H9 (cell line): ENCODE measurements around the gene LMO3. TPM values are rescaled to one million over a fixed set of nuclear protein-coding genes. Genes with fewer than 3 reads are reported as not detected.

Source experiments
- DNase-seq: peaks from one replicate; pipeline ENCODE4 v3.0.0-alpha.2; 2017
- H2AFZ ChIP-seq: one replicate; pipeline ENCODE4 v1.6.1; 2013; ENCODE audit warnings: mild to moderate bottlenecking, low read length, control low read depth, moderate library complexity
- H2AK5ac ChIP-seq: 2 replicates; pipeline ENCODE4 v1.6.1; 2013; ENCODE audit warnings: low read length, control low read depth, mixed read lengths; ENCODE audit not compliant: insufficient read length
- H2BK120ac ChIP-seq: one replicate; pipeline ENCODE4 v1.6.1; 2013; ENCODE audit warnings: low read depth, mild to moderate bottlenecking, low read length, control low read depth, inconsistent platforms; ENCODE audit not compliant: poor library complexity, severe bottlenecking
- H2BK12ac ChIP-seq: 2 replicates; pipeline ENCODE4 v1.6.1; 2013; ENCODE audit warnings: low read length, control low read depth, mixed read lengths, low read depth; ENCODE audit not compliant: insufficient read length
- H2BK15ac ChIP-seq: 2 replicates; pipeline ENCODE4 v1.6.1; 2013; ENCODE audit warnings: low read depth, low read length, control low read depth
- H2BK20ac ChIP-seq: one replicate; pipeline ENCODE4 v1.6.1; 2013; ENCODE audit warnings: low read depth, mild to moderate bottlenecking, low read length, control low read depth, inconsistent platforms; ENCODE audit not compliant: poor library complexity, severe bottlenecking
- H2BK5ac ChIP-seq: 2 replicates; pipeline ENCODE4 v1.6.1; 2013; ENCODE audit warnings: low read length, control low read depth, mixed read lengths; ENCODE audit not compliant: insufficient read length
- H3K14ac ChIP-seq: 2 replicates; pipeline ENCODE4 v1.6.1; 2013; ENCODE audit warnings: low read length, control low read depth; ENCODE audit not compliant: insufficient read depth
- H3K18ac ChIP-seq: 2 replicates; pipeline ENCODE4 v1.6.1; 2013; ENCODE audit warnings: low read depth, mild to moderate bottlenecking, mixed read lengths, low read length, control low read depth; ENCODE audit not compliant: insufficient read length
- H3K23ac ChIP-seq: 2 replicates; pipeline ENCODE4 v1.6.1; 2013; ENCODE audit warnings: low read length, control low read depth, mixed read lengths, low read depth; ENCODE audit not compliant: insufficient read length
- H3K23me2 ChIP-seq: 2 replicates; pipeline ENCODE4 v1.6.1; 2013; ENCODE audit warnings: low read depth, mild to moderate bottlenecking, mixed read lengths, low read length, control low read depth; ENCODE audit not compliant: insufficient read length, poor library complexity, severe bottlenecking
- H3K27ac ChIP-seq: 2 replicates; pipeline ENCODE4 v1.5.1; 2013; ENCODE audit warnings: low read length, control low read depth, mixed read lengths, low read depth; ENCODE audit not compliant: insufficient read length
- H3K27me3 ChIP-seq: 2 replicates; pipeline ENCODE4 v1.6.1; 2013; ENCODE audit warnings: low read length, control low read depth, inconsistent platforms; ENCODE audit not compliant: insufficient read depth
- H3K4ac ChIP-seq: 2 replicates; pipeline ENCODE4 v1.6.1; 2013; ENCODE audit warnings: low read depth, mild to moderate bottlenecking, control low read depth, inconsistent platforms, low read length, moderate library complexity
- H3K4me1 ChIP-seq: 2 replicates; pipeline ENCODE4 v1.6.1; 2013; ENCODE audit warnings: low read length, control low read depth, inconsistent platforms; ENCODE audit not compliant: insufficient read depth
- H3K4me2 ChIP-seq: 2 replicates; pipeline ENCODE4 v1.6.1; 2013; ENCODE audit warnings: low read length, control low read depth, mixed read lengths; ENCODE audit not compliant: insufficient read length, insufficient read depth
- H3K56ac ChIP-seq: 2 replicates; pipeline ENCODE4 v1.6.1; 2013; ENCODE audit warnings: low read depth, mild to moderate bottlenecking, mixed read lengths, low read length, control low read depth; ENCODE audit not compliant: insufficient read length
- H3K79me1 ChIP-seq: 2 replicates; pipeline ENCODE4 v1.6.1; 2013; ENCODE audit warnings: low read depth, mild to moderate bottlenecking, moderate library complexity, low read length, control low read depth, inconsistent platforms; ENCODE audit not compliant: insufficient read depth, poor library complexity, severe bottlenecking
- H3K79me2 ChIP-seq: 2 replicates; pipeline ENCODE4 v1.6.1; 2013; ENCODE audit warnings: low read length, control low read depth, inconsistent platforms; ENCODE audit not compliant: insufficient read depth
- H3K9ac ChIP-seq: 2 replicates; pipeline ENCODE4 v1.6.1; 2013; ENCODE audit warnings: low read length, control low read depth, mixed read lengths; ENCODE audit not compliant: insufficient read length; ENCODE audit errors: extremely low read depth
- H3K9me3 ChIP-seq: one replicate; pipeline ENCODE4 v1.6.1; 2013; ENCODE audit warnings: low read depth, low read length, inconsistent platforms; ENCODE audit not compliant: control insufficient read depth
- H3T11ph ChIP-seq: one replicate; pipeline ENCODE4 v1.6.1; 2013; ENCODE audit warnings: mild to moderate bottlenecking, low read length, control low read depth, inconsistent platforms
- H4K20me1 ChIP-seq: one replicate; pipeline ENCODE4 v1.6.1; 2013; ENCODE audit not compliant: control insufficient read depth, insufficient read length, insufficient read depth
- H4K5ac ChIP-seq: 2 replicates; pipeline ENCODE4 v1.6.1; 2013; ENCODE audit warnings: low read depth, mild to moderate bottlenecking, mixed read lengths, low read length, control low read depth; ENCODE audit not compliant: insufficient read length
- H4K8ac ChIP-seq: replicated peaks from 2 replicates; pipeline ENCODE4 v1.6.1; 2013; ENCODE audit warnings: low read length, control low read depth, mixed read lengths, low read depth; ENCODE audit not compliant: insufficient read length
- H4K91ac ChIP-seq: 2 replicates; pipeline ENCODE4 v1.6.1; 2013; ENCODE audit warnings: low read depth, mild to moderate bottlenecking, moderate library complexity, mixed read lengths, low read length, control low read depth; ENCODE audit not compliant: insufficient read length
- H3K27ac Mint-ChIP-seq, 3 experiments: 2 replicates in 2 of 3; 3 replicates in 1 of 3; pipeline ENCODE4 v1.8.0; 2020 to 2021; ENCODE audit warnings: mixed read lengths in 3 of 3, mild to moderate bottlenecking in 1 of 3, moderate library complexity in 1 of 3
- H3K27me3 Mint-ChIP-seq: 2 replicates; pipeline ENCODE4 v1.8.0; 2021; ENCODE audit warnings: low read depth, mild to moderate bottlenecking, moderate library complexity, mixed read lengths
- H3K36me3 Mint-ChIP-seq, 3 experiments: 2 replicates in 2 of 3; 3 replicates in 1 of 3; pipeline ENCODE4 v1.8.0; 2020 to 2021; ENCODE audit warnings: low read depth in 3 of 3, mixed read lengths in 3 of 3; ENCODE audit not compliant: insufficient read depth in 1 of 3
- H3K4me1 Mint-ChIP-seq, 2 experiments: 2 replicates each; pipeline ENCODE4 v1.8.0; 2020; ENCODE audit warnings: mixed read lengths in 2 of 2
- H3K4me3 Mint-ChIP-seq, 2 experiments: 2 replicates in 1 of 2; 3 replicates in 1 of 2; pipeline ENCODE4 v1.8.0; 2020 to 2021; ENCODE audit warnings: mild to moderate bottlenecking in 2 of 2, mixed read lengths in 2 of 2, moderate library complexity in 1 of 2
- H3K9me3 Mint-ChIP-seq, 2 experiments: 2 replicates in 1 of 2; 3 replicates in 1 of 2; pipeline ENCODE4 v1.8.0; 2020; ENCODE audit warnings: mild to moderate bottlenecking in 2 of 2, mixed read lengths in 2 of 2, moderate library complexity in 1 of 2
- WGBS: extraction: QIAGEN DNeasy Blood & Tissue Kit; methylation state at CpG from one replicate; pipeline ENCODE4 v1.1.7; 2013; ENCODE audit warnings: missing lambda C conversion rate, low lambda C conversion rate, mixed read lengths; ENCODE audit not compliant: insufficient read length; ENCODE audit errors: extremely low coverage; 5-methylcytosine and 5-hydroxymethylcytosine counted together
- total RNA-seq: library from RNA; stranded (reverse); gene quantifications from 2 replicates; pipeline ENCODE4 v1.2.1, GENCODE V29; 2021
- TF ChIP-seq, protein P1 (sequence below): fragments of 200-600 bp; sonication (generic); conservative IDR thresholded peaks from 3 replicates; pipeline ENCODE4 v1.8.0; 2021; ENCODE audit warnings: antibody characterized with exemption, mild to moderate bottlenecking

The LMO3 gene
- total RNA-seq, 1 experiment from 2014 or later = not detected

GRCh38 chr12:16599081-16599480, 6.9 kb downstream of the LMO3 start:
- H4K5ac ChIP-seq = no peak overlapping the region
- no peak overlapping the region for H3K4me2 ChIP-seq
- Mint-ChIP-seq H3K9me3 (no peaks in the 10 kb centered on the region), H3K27ac (no peak overlapping the region), H3K27me3 (peaks cover 18% of the 10 kb centered on the region), H3K4me3 (no peak overlapping the region), H3K4me1 (peaks cover 10 to 25% of the 10 kb centered on the region in 2 experiments), H3K36me3 (no peaks in the 10 kb centered on the region; a peak in 1 of 7 replicates)
- no peak overlapping the region for H3K4ac ChIP-seq
- H2AK5ac ChIP-seq = no peak overlapping the region
- H3K56ac ChIP-seq = no peak overlapping the region
- no peak overlapping the region for H2BK120ac ChIP-seq
- no CpG with 5 or more reads among the region's 6 CpGs for WGBS
- no peak overlapping the region for H4K91ac ChIP-seq
- no peaks in the 10 kb centered on the region for H3K79me1 ChIP-seq
- H3K9me3 ChIP-seq = no peaks in the 10 kb centered on the region
- H3K4me1 ChIP-seq = no peaks in the 10 kb centered on the region; the same call in 1 of the 2 replicates
- H3K23ac ChIP-seq = no peak overlapping the region
- H3K27me3 ChIP-seq = no peaks in the 10 kb centered on the region
- no peaks in the 10 kb centered on the region for H3K79me2 ChIP-seq
- H2BK20ac ChIP-seq = no peak overlapping the region
- no peak overlapping the region for H2BK15ac ChIP-seq
- no peak for DNase-seq
- TF ChIP-seq, protein P1, sequence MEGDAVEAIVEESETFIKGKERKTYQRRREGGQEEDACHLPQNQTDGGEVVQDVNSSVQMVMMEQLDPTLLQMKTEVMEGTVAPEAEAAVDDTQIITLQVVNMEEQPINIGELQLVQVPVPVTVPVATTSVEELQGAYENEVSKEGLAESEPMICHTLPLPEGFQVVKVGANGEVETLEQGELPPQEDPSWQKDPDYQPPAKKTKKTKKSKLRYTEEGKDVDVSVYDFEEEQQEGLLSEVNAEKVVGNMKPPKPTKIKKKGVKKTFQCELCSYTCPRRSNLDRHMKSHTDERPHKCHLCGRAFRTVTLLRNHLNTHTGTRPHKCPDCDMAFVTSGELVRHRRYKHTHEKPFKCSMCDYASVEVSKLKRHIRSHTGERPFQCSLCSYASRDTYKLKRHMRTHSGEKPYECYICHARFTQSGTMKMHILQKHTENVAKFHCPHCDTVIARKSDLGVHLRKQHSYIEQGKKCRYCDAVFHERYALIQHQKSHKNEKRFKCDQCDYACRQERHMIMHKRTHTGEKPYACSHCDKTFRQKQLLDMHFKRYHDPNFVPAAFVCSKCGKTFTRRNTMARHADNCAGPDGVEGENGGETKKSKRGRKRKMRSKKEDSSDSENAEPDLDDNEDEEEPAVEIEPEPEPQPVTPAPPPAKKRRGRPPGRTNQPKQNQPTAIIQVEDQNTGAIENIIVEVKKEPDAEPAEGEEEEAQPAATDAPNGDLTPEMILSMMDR = no peak
- no peak overlapping the region for H2BK12ac ChIP-seq
- H4K8ac ChIP-seq = no peak overlapping the region
- H2BK5ac ChIP-seq = no peak overlapping the region
- H3T11ph ChIP-seq = no peak overlapping the region
- no peak overlapping the region for H2AFZ ChIP-seq
- no peak overlapping the region for H3K18ac ChIP-seq
- H4K20me1 ChIP-seq = no peaks in the 10 kb centered on the region
- no peak overlapping the region for H3K27ac ChIP-seq
- no peak overlapping the region for H3K14ac ChIP-seq
- no peak overlapping the region for H3K9ac ChIP-seq
- H3K23me2 ChIP-seq = no peaks in the 10 kb centered on the region
